Keratinocyte (primary cell): ENCODE data around the gene CDH15. TPM values are rescaled to one million over a fixed set of nuclear protein-coding genes. Genes with fewer than 3 reads are reported as not detected.
A peak's percentile ranks its signal among the peaks of the same experiment; 100 is the strongest.

Experiments
- DNase-seq: peaks from one replicate; pipeline ENCODE4 v3.0.0-alpha.2; 2011; ENCODE audit warnings: low read depth, missing footprints, low spot score
- FAIRE-seq: peaks from 2 replicates; lab custom pipeline; 2011; peaks lifted over from hg19 to GRCh38; lab: Jason Lieb, UNC
- H2AFZ ChIP-seq: 2 replicates; pipeline ENCODE4 v1.6.0; 2012; ENCODE audit warnings: low read length, control low read depth, inconsistent platforms; ENCODE audit not compliant: control insufficient read depth
- H3K27ac ChIP-seq: 2 replicates; pipeline ENCODE4 v1.5.1; 2011; ENCODE audit warnings: low read length; ENCODE audit not compliant: control insufficient read depth, insufficient read depth
- H3K27me3 ChIP-seq: 3 replicates; pipeline ENCODE4 v1.6.0; 2011; ENCODE audit warnings: low read length; ENCODE audit not compliant: control insufficient read depth, insufficient read depth; ENCODE audit errors: extremely low read depth
- H3K36me3 ChIP-seq, 2 experiments: 2 replicates in 1 of 2; 3 replicates in 1 of 2; pipeline ENCODE4 v1.5.1; 2011; ENCODE audit warnings: low read length in 2 of 2, mild to moderate bottlenecking in 1 of 2; ENCODE audit not compliant: control insufficient read depth in 2 of 2, insufficient read depth in 2 of 2; ENCODE audit errors: extremely low read depth in 1 of 2
- H3K4me1 ChIP-seq: 3 replicates; pipeline ENCODE4 v1.5.1; 2011; ENCODE audit warnings: low read length; ENCODE audit not compliant: control insufficient read depth, insufficient read depth; ENCODE audit errors: extremely low read depth
- H3K4me2 ChIP-seq: 3 replicates; pipeline ENCODE4 v1.6.0; 2011; ENCODE audit warnings: low read depth, low read length; ENCODE audit not compliant: control insufficient read depth, insufficient read depth; ENCODE audit errors: extremely low read depth
- H3K4me3 ChIP-seq, 3 experiments: fragments of 200-600 bp in 1 of 3; sonication (generic) in 1 of 3; 2 replicates in 2 of 3; 3 replicates in 1 of 3; pipeline ENCODE4 v1.5.1; 2011 to 2016; ENCODE audit warnings: low read length in 3 of 3, mild to moderate bottlenecking in 3 of 3, control low read depth in 2 of 3, inconsistent platforms in 1 of 3, low read depth in 1 of 3, mixed read lengths in 1 of 3, mixed run types in 1 of 3, moderate library complexity in 1 of 3; ENCODE audit not compliant: control insufficient read depth in 2 of 3, insufficient read depth in 2 of 3; ENCODE audit errors: extremely low read depth in 1 of 3
- H3K79me2 ChIP-seq: 2 replicates; pipeline ENCODE4 v1.6.0; 2012; ENCODE audit warnings: low read length; ENCODE audit not compliant: control insufficient read depth, insufficient read depth
- H3K9ac ChIP-seq: 3 replicates; pipeline ENCODE4 v1.6.0; 2011; ENCODE audit warnings: low read length; ENCODE audit not compliant: control insufficient read depth, insufficient read depth; ENCODE audit errors: extremely low read depth
- H3K9me1 ChIP-seq: 3 replicates; pipeline ENCODE4 v1.6.0; 2011; ENCODE audit warnings: low read length; ENCODE audit not compliant: control insufficient read depth, insufficient read depth; ENCODE audit errors: extremely low read depth
- H3K9me3 ChIP-seq: 2 replicates; pipeline ENCODE4 v1.5.1; 2012; ENCODE audit warnings: low read depth, low read length; ENCODE audit not compliant: control insufficient read depth
- H4K20me1 ChIP-seq: 3 replicates; pipeline ENCODE4 v1.6.0; 2011; ENCODE audit warnings: low read length; ENCODE audit not compliant: control insufficient read depth, insufficient read depth; ENCODE audit errors: extremely low read depth
- CTCF ChIP-seq, 3 experiments: IDR thresholded peaks in 1 of 3; conservative IDR thresholded peaks in 1 of 3; optimal IDR thresholded peaks in 1 of 3; 2 replicates in 2 of 3; 3 replicates in 1 of 3; pipeline versions ENCODE3 to v1.5.1; 2011; ENCODE audit warnings: low read length in 3 of 3, mild to moderate bottlenecking in 3 of 3, moderate library complexity in 2 of 3, control low read depth in 1 of 3, inconsistent platforms in 1 of 3; ENCODE audit not compliant: insufficient read depth in 2 of 3; ENCODE audit errors: extremely low read depth in 1 of 3
- EZH2 ChIP-seq: IDR thresholded peaks from one replicate; pipeline ENCODE4 v1.6.1; 2012; ENCODE audit warnings: inconsistent platforms, mild to moderate bottlenecking, low read length, moderate library complexity
- dilution Hi-C: fragments of 300-500 bp; cut with MboI; formaldehyde crosslinking; loops from one replicate; pipeline ENCODE4 v1.7.0; 2020; ENCODE audit warnings: low sequenced_read_pairs; ENCODE audit not compliant: extremely low pct_ligation_motif_present
- polyA plus RNA-seq, 5 experiments: library from polyadenylated mRNA; depleted of rRNA in 3 of 5; stranded (reverse) in 3 of 5; stranded (forward) in 1 of 5; unstranded in 1 of 5; fragments of >200 nt; gene quantifications; 1 replicate in 1 of 5; 2 replicates in 3 of 5; 3 replicates in 1 of 5; pipeline versions ENCODE4 v1.2.1 to v1.2.3, GENCODE V29; 2011 to 2012; ENCODE audit warnings: missing spikeins in 2 of 5, low read depth in 1 of 5, low replicate concordance in 1 of 5

CDH15 gene
- polyA plus RNA-seq, 1 donor (not counting 4 experiments of a cell fraction or from before 2014, with no cell fraction given) = not detected

GRCh38 chr16:89149386-89149785 is 22.2 kb upstream of the CDH15 start:
- no peaks in the 10 kb centered on the region for H4K20me1 ChIP-seq
- no peak overlapping the region for H3K9ac ChIP-seq
- DNase-seq (no peak), FAIRE-seq (no peak)
- no peaks in the 10 kb centered on the region for H3K79me2 ChIP-seq
- dilution Hi-C loops = no loop called here
- no peak overlapping the region for H2AFZ ChIP-seq
- peaks cover 3% of the 10 kb centered on the region for H3K27me3 ChIP-seq
- H3K4me3 ChIP-seq = no peak overlapping the region
- peaks cover 14% of the 10 kb centered on the region for H3K4me1 ChIP-seq
- H3K9me1 ChIP-seq = no peaks in the 10 kb centered on the region
- no peak overlapping the region for H3K27ac ChIP-seq
- TF ChIP-seq CTCF (optimal IDR thresholded peaks at IDR 0.05 in 1 of 3, IDR thresholded peaks at IDR 0.05 in 1 of 3, conservative IDR thresholded peaks at IDR 0.05 in 1 of 3; ENCODE audit: extremely low read depth in 1 of 3, insufficient read depth in 2 of 3, low read length in 3 of 3) (no peak), EZH2 (no peak)
- H3K36me3 ChIP-seq = peaks cover 3 to 5% of the 10 kb centered on the region in 2 experiments
- peaks cover 6% of the 10 kb centered on the region for H3K9me3 ChIP-seq
- no peak overlapping the region for H3K4me2 ChIP-seq

- H2AFZ ChIP-seq = no peak overlapping the region
- H3K79me2 ChIP-seq = no peaks in the 10 kb centered on the region
- H3K4me2 ChIP-seq = peak overlapping the region; percentile 1
- no peak overlapping the region for H3K9ac ChIP-seq
- dilution Hi-C loops = no loop called here
- H3K4me3 ChIP-seq = no peak overlapping the region
- DNase-seq = no peak
- no peaks in the 10 kb centered on the region for H4K20me1 ChIP-seq
- peaks cover 6% of the 10 kb centered on the region for H3K9me3 ChIP-seq
- TF ChIP-seq CTCF (optimal IDR thresholded peaks at IDR 0.05 in 1 of 3, IDR thresholded peaks at IDR 0.05 in 1 of 3, conservative IDR thresholded peaks at IDR 0.05 in 1 of 3; ENCODE audit: extremely low read depth in 1 of 3, insufficient read depth in 2 of 3, low read length in 3 of 3) (no peak), EZH2 (no peak)
- peaks cover 10% of the 10 kb centered on the region for H3K27me3 ChIP-seq
- H3K4me1 ChIP-seq = peaks cover 14% of the 10 kb centered on the region
- no peak overlapping the region for H3K27ac ChIP-seq
- FAIRE-seq = peak; percentile 95
- H3K36me3 ChIP-seq = peaks cover 3 to 5% of the 10 kb centered on the region in 2 experiments
- no peaks in the 10 kb centered on the region for H3K9me1 ChIP-seq
Measured at GRCh38 chr16:89150090-89150835, 21.3 kb upstream of the CDH15 start.
